Mesenchymal stem cell (in vitro differentiated cells and primary cell): ENCODE measurements around the gene MOV10.

Source experiments
- DNase-seq: peaks from one replicate; pipeline ENCODE4 v3.0.0-alpha.2; 2013
- H2AFZ ChIP-seq: one replicate; pipeline ENCODE4 v1.6.1; 2013; ENCODE audit warnings: low read depth, mild to moderate bottlenecking, control low read depth, inconsistent platforms, low read length, moderate library complexity
- H2AK5ac ChIP-seq: 2 replicates; pipeline ENCODE4 v1.6.1; 2013; ENCODE audit warnings: low read length, moderate library complexity, mild to moderate bottlenecking, inconsistent platforms; ENCODE audit not compliant: severe bottlenecking
- H2BK120ac ChIP-seq: one replicate; pipeline ENCODE4 v1.6.1; 2013; ENCODE audit warnings: low read depth, mild to moderate bottlenecking, inconsistent platforms, low read length, moderate library complexity
- H2BK12ac ChIP-seq, 2 experiments: one replicate each; pipeline ENCODE4 v1.6.1; 2013; ENCODE audit warnings: inconsistent platforms in 2 of 2, low read length in 2 of 2, mild to moderate bottlenecking in 2 of 2, moderate library complexity in 2 of 2, control low read depth in 1 of 2
- H2BK15ac ChIP-seq: one replicate; pipeline ENCODE4 v1.6.1; 2013; ENCODE audit warnings: mild to moderate bottlenecking, low read depth, inconsistent platforms; ENCODE audit not compliant: poor library complexity, severe bottlenecking
- H2BK5ac ChIP-seq: 2 replicates; pipeline ENCODE4 v1.6.1; 2013; ENCODE audit warnings: low read depth, mild to moderate bottlenecking, low read length, control low read depth, inconsistent platforms; ENCODE audit not compliant: poor library complexity, severe bottlenecking
- H3K14ac ChIP-seq, 2 experiments: one replicate each; pipeline ENCODE4 v1.6.1; 2013; ENCODE audit warnings: inconsistent platforms in 2 of 2, low read length in 2 of 2, control low read depth in 1 of 2, mild to moderate bottlenecking in 1 of 2, moderate library complexity in 1 of 2
- H3K18ac ChIP-seq, 2 experiments: one replicate each; pipeline ENCODE4 v1.6.1; 2013; ENCODE audit warnings: inconsistent platforms in 2 of 2, low read length in 2 of 2, control low read depth in 1 of 2, low read depth in 1 of 2, mild to moderate bottlenecking in 1 of 2
- H3K23ac ChIP-seq, 2 experiments: one replicate each; pipeline ENCODE4 v1.6.1; 2013; ENCODE audit warnings: inconsistent platforms in 2 of 2, low read length in 2 of 2, mild to moderate bottlenecking in 2 of 2, moderate library complexity in 2 of 2, control low read depth in 1 of 2
- H3K27ac ChIP-seq: 2 replicates; pipeline ENCODE4 v1.5.1; 2013; ENCODE audit warnings: mild to moderate bottlenecking, moderate library complexity, low read length, control low read depth, inconsistent platforms; ENCODE audit not compliant: poor library complexity, severe bottlenecking
- H3K27me3 ChIP-seq, 2 experiments: 2 replicates each; pipeline versions ENCODE4 v1.6.1 to v1.7.0; 2013; ENCODE audit warnings: low read length in 2 of 2, mild to moderate bottlenecking in 2 of 2, moderate library complexity in 2 of 2, control low read depth in 1 of 2, inconsistent platforms in 1 of 2; ENCODE audit not compliant: control insufficient read depth in 1 of 2, insufficient read depth in 1 of 2
- H3K36me3 ChIP-seq, 2 experiments: 2 replicates each; pipeline versions ENCODE4 v1.6.1 to v1.7.0; 2013; ENCODE audit warnings: low read length in 2 of 2, control low read depth in 1 of 2, inconsistent platforms in 1 of 2, low read depth in 1 of 2, mild to moderate bottlenecking in 1 of 2; ENCODE audit not compliant: insufficient read depth in 2 of 2, control insufficient read depth in 1 of 2
- H3K4ac ChIP-seq, 2 experiments: one replicate each; pipeline ENCODE4 v1.6.1; 2013; ENCODE audit warnings: inconsistent platforms in 2 of 2, low read length in 2 of 2, mild to moderate bottlenecking in 2 of 2, moderate library complexity in 2 of 2, control low read depth in 1 of 2, low read depth in 1 of 2
- H3K4me1 ChIP-seq: 2 replicates; pipeline ENCODE4 v1.6.1; 2013; ENCODE audit warnings: low read depth, low read length, control low read depth; ENCODE audit not compliant: control insufficient read depth, insufficient read depth
- H3K4me2 ChIP-seq: 2 replicates; pipeline ENCODE4 v1.6.1; 2013; ENCODE audit warnings: low read length, mild to moderate bottlenecking, inconsistent platforms; ENCODE audit not compliant: poor library complexity, severe bottlenecking
- H3K4me3 ChIP-seq, 2 experiments: 2 replicates each; pipeline versions ENCODE4 v1.5.1 to v1.7.0; 2013; ENCODE audit warnings: low read length in 2 of 2, mild to moderate bottlenecking in 2 of 2, control low read depth in 1 of 2, low read depth in 1 of 2; ENCODE audit not compliant: insufficient read depth in 1 of 2
- H3K79me1 ChIP-seq: replicated peaks from 2 replicates; pipeline ENCODE4 v1.6.1; 2013; ENCODE audit warnings: mild to moderate bottlenecking, control low read depth, low read length, inconsistent platforms; ENCODE audit not compliant: poor library complexity, severe bottlenecking
- H3K9ac ChIP-seq: 2 replicates; pipeline ENCODE4 v1.7.0; 2013; ENCODE audit warnings: mild to moderate bottlenecking, low read length, moderate library complexity
- H3K9me3 ChIP-seq: 2 replicates; pipeline ENCODE4 v1.7.0; 2013; ENCODE audit warnings: mild to moderate bottlenecking, low read length; ENCODE audit not compliant: control insufficient read depth
- H4K8ac ChIP-seq: one replicate; pipeline ENCODE4 v1.6.1; 2013; ENCODE audit warnings: inconsistent platforms, mild to moderate bottlenecking, low read length, moderate library complexity
- H4K91ac ChIP-seq: one replicate; pipeline ENCODE4 v1.6.1; 2013; ENCODE audit warnings: mild to moderate bottlenecking, low read length, inconsistent platforms
- WGBS: methylation state at CpG from one replicate; pipeline ENCODE4 v1.1.7; 2013; ENCODE audit warnings: mixed read lengths; 5-methylcytosine and 5-hydroxymethylcytosine counted together

MOV10 gene

GRCh38 chr1:112673592-112674439, 643 bp upstream of the MOV10 start:
- Histone ChIP-seq H3K27ac (peak overlapping the region; percentile 88), H2AFZ (no peak overlapping the region), H3K4me3 (peak overlapping the region; percentile 90 to 94), H3K27me3 (no peaks in the 10 kb centered on the region), H4K8ac (peak overlapping the region; percentile 51), H3K4ac (peak overlapping the region; percentile 49 to 74), H2BK12ac (peak overlapping the region in 1 of 2 experiments; percentile 12), H3K9ac (peak overlapping the region; percentile 96), H2BK120ac (no peak overlapping the region), H2BK15ac (peak overlapping the region; percentile 2), H4K91ac (peak overlapping the region; percentile 19), H3K18ac (peak overlapping the region; percentile 49 to 88), H3K4me1 (no peaks in the 10 kb centered on the region), H3K23ac (peak overlapping the region in 1 of 2 experiments; percentile 81), H3K36me3 (peaks cover 0 to 49% of the 10 kb centered on the region in 2 experiments), H3K4me2 (peak overlapping the region; percentile 87), H2BK5ac (no peak overlapping the region), H2AK5ac (no peak overlapping the region), H3K14ac (no peak overlapping the region), H3K79me1 (peaks cover 9% of the 10 kb centered on the region), H3K9me3 (no peaks in the 10 kb centered on the region)
- WGBS = 11% methylated on average over 16 of the region's 18 CpGs
- DNase-seq = peak; percentile 74

GRCh38 chr1:112674986-112675727, 698 bp downstream of the MOV10 start:
- H3K79me1 ChIP-seq = peaks cover 11% of the 10 kb centered on the region
- peak overlapping the region; percentile 82 for H2BK15ac ChIP-seq
- WGBS = under 1% methylated on average over 58 of the region's 68 CpGs
- H3K36me3 ChIP-seq = peaks cover 2 to 35% of the 10 kb centered on the region in 2 experiments
- peak overlapping the region; percentile 49 to 99 for H3K4ac ChIP-seq
- peak overlapping the region; percentile 92 for H4K91ac ChIP-seq
- H3K23ac ChIP-seq = peak overlapping the region in 1 of 2 experiments; percentile 90
- H3K4me1 ChIP-seq = no peaks in the 10 kb centered on the region
- peak overlapping the region; percentile 87 for H3K4me2 ChIP-seq
- peak overlapping the region; percentile 33 for H4K8ac ChIP-seq
- peak; percentile 39 for DNase-seq
- peak overlapping the region; percentile 65 for H2AFZ ChIP-seq
- peak overlapping the region; percentile 69 to 92 for H3K14ac ChIP-seq
- no peaks in the 10 kb centered on the region for H3K27me3 ChIP-seq
- peak overlapping the region; percentile 76 for H2BK5ac ChIP-seq
- peak overlapping the region in 1 of 2 experiments; percentile 73 for H2BK12ac ChIP-seq
- peak overlapping the region; percentile 49 to 97 for H3K18ac ChIP-seq
- peak overlapping the region; percentile 96 for H3K9ac ChIP-seq
- H2AK5ac ChIP-seq = no peak overlapping the region
- H3K4me3 ChIP-seq = peak overlapping the region; percentile 90 to 94
- H3K9me3 ChIP-seq = no peaks in the 10 kb centered on the region
- H2BK120ac ChIP-seq = peak overlapping the region; percentile 65
- H3K27ac ChIP-seq = peak overlapping the region; percentile 88

- H3K79me1 ChIP-seq = peaks cover 12% of the 10 kb centered on the region
- peak overlapping the region; percentile 87 for H3K4me2 ChIP-seq
- peak overlapping the region; percentile 10 for H2AFZ ChIP-seq
- peak overlapping the region; percentile 73 for H2BK15ac ChIP-seq
- H2BK5ac ChIP-seq = no peak overlapping the region
- H3K36me3 ChIP-seq = peaks cover 2 to 28% of the 10 kb centered on the region in 2 experiments
- no peaks in the 10 kb centered on the region for H3K27me3 ChIP-seq
- H2AK5ac ChIP-seq = no peak overlapping the region
- H3K4me1 ChIP-seq = no peaks in the 10 kb centered on the region
- H4K8ac ChIP-seq = no peak overlapping the region
- no peaks in the 10 kb centered on the region for H3K9me3 ChIP-seq
- 40% methylated on average over 6 of the region's 7 CpGs for WGBS
- H3K4me3 ChIP-seq = peak overlapping the region; percentile 90 to 94
- H3K14ac ChIP-seq = peak overlapping the region in 1 of 2 experiments; percentile 92
- peak overlapping the region; percentile 65 for H2BK120ac ChIP-seq
- H2BK12ac ChIP-seq = peak overlapping the region in 1 of 2 experiments; percentile 71
- peak overlapping the region in 1 of 2 experiments; percentile 97 for H3K18ac ChIP-seq
- peak; percentile 31 for DNase-seq
- H4K91ac ChIP-seq = no peak overlapping the region
- H3K4ac ChIP-seq = peak overlapping the region in 1 of 2 experiments; percentile 99
- H3K9ac ChIP-seq = peak overlapping the region; percentile 96
- no peak overlapping the region for H3K23ac ChIP-seq
- no peak overlapping the region for H3K27ac ChIP-seq
Measured at GRCh38 chr1:112675728-112676381, 1.4 kb downstream of the MOV10 start.
